Stimulated activated CD8-positive, alpha-beta memory T cell treated with anti-CD3 and anti-CD28 coated beads, Interleukin-7, amount 100 ng/mL, for 1 hour (primary cell): Measurements from ENCODE around the gene PDLIM5.
"Not testable (repeated sequence)": the region's sequence is repeated elsewhere in the genome, so short reads cannot be mapped to it uniquely, and the experiment has no call there.

Experiments used
- DNase-seq, 2 donors: peaks; one replicate each; pipeline ENCODE4 v3.0.0-alpha.2; 2020; ENCODE audit warnings: low read depth in 2 of 2

PDLIM5 gene

DNA sequence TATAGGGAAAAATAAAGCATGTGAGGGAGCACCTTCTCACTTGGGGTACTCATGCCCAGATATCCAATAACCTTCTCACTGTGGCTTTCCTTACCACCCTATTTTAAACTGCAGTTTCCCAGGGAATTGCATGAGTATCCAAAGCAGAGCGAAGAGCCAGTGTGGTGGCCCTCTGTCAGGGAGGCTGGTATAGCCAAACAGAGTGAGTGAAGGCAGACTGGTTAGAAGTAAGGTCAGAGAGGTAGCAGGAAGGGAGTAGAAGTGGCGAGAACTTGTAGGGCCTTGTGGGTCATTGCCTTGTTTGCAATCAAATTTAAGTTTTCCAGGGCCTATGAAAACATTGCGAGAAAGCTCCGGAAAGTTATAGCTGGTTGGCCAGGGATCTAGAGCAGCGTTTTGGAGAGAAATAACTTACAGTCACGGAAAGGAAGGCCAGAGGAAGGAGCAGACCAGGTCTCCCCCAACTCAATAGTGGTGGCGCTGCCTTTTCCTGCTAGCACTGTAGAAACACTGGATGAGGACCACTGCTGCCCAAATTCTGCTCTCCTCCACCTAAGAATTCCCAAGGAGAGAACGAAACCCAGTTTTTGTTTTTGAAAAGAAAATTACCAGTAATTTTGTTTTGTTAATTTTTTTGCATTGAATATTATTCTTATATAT, 77.2 kb downstream of the PDLIM5 start:
- DNase-seq, result no peak

DNA sequence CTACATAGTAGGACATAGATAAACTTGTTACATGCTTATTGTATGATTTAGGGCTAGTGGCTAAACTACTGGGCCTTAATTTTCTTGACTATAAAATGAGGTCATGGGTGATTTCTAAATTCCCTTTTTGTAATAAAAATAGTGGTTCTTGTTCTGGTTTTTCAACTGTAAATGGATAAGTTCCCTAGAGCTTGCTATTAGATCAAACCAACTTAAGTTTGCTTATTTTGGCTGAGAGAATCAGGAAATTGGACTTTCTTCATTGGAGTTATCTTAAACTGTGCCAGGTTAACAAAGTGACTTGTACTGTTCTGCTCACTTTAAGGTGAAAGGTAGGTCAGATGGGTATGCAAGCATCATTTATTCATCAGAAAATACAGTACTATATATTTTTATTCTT, 78.3 kb downstream of the PDLIM5 start:
- DNase-seq, result no peak

DNA sequence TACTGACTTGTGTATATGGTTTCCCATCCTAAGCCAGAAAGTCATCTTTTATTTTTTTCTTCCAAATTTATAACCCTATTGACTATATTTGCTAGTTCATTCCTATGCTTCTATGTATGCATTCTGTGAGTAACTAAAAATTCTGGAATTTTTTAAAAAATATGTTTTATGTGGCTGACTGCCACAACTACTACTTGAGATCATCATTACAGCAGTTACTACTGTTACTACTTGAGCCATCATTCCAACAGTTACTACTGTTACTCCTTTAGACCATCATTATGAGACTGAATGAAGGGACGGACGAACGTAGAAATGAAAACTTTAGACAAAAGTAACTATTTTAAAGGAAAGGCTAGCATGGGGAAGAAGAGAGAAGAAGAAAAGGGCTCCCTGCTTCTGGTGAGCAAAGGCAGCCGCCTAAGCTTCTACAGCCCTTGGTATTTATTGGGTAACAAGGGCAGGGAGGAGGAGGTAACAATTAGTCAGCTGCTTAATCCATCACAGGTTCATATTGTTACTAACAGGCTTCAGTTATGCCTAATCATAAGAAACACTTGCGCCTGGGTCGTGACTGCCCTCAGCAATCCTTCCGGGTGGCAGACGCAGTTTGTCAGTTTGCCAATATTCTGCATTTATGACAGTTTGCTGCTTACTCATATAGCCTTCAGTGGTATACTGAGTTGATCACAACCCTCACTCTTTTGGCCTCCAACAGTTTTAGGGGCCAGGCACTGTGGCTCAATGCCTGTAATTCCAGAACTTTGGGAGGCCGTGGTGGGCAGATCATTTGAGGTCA, 80.4 kb downstream of the PDLIM5 start:
- DNase-seq, result no peak

DNA sequence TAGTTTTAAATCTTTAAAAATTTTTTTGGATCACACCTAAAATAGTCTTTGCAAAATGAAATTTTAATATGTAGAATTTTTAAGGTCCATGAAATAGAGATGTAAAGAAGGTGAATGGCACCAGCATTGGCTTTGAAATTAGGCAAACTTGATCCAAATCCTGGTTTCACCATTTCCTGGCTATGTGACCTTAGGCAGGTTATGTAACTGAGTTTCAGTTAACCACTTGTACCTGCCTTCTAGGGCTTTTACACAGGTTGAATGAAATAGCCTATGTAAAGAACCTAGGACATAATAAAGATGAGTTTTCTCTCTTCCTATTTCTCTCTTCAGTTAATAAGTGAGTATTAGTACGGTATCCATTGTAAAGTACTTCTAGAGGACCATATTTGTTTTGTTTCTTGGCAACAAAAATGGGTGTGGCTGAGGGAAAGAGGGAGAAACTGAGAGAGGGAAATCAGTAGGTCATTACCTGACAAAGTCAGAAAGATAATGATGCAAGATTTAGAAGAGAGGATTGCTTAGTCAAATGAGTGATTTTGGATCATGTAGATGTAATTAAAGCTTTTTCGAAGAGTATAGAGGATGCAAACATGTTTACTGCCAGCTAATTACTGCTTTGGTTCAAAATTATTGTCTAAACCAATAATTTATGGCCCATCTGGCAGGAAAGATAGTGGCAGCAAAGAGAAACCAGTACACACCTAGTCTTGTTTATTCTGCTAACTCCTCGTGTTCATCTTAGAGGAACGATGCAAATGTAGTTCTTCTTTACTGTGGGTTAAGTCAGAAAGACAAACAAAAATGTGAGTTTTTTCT, 81.9 kb downstream of the PDLIM5 start:
- no peak for DNase-seq

DNA sequence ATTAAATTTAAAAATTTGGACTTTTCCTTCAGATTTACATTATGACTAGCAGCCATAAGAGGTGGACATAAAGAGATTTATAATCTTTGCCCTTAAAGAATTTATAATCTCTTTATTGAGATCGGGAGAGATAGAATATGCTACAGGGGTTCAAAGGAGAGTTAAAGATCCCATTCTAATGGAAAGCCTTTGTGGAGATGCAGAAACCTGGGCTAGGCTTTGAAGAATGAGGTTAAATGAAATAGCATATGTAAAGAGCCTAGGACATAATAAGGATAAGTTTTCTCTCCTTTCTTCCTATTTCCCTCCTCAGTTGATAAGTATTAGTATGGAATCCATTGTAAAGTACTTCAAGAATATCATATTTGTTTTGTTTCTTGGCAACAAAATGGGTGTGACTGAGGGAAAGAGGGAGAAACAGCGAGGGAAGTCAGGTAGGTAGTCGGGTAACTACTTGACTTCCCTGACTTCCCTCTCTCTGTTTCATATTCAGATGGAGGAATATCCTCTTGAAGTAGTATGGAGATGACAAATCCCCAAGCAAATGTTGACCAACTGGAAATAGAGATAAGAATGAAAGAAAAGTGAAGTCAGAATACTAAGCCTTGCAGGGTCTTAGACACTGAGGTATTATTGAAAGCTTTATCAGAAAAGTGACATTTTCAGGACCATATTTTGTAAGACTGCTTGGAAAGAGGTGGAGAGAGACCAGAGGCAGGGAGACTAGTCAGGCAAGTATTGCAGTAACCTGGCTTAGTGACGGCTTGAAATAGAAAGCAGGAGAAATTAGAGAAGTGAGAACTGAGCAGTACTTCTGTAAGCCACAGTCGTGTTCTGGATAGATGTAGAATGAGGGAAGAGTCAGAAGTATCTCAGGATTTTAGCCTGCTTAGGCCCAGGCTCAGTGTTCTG, 82.9 kb downstream of the PDLIM5 start:
- DNase-seq, result no peak

DNA sequence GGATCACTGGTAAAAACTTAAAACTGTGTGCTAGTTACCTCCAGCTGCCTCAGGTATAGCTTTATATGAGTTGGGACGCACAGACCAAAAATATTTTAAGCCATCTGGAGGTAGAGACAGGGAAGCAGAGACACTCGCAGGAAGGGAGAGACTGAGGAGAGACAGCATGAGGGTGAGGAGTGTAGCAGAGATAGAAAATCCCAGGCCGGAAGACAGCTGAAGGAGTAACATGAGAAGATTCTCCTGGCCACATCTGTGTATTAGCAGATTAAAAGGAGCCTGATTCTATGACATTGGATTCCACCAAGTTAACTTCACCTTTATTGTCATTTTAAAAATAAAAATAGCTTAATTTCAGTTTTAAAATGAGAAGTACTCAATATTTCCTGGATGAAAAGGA, 84.3 kb downstream of the PDLIM5 start:
- DNase-seq, result no peak

DNA sequence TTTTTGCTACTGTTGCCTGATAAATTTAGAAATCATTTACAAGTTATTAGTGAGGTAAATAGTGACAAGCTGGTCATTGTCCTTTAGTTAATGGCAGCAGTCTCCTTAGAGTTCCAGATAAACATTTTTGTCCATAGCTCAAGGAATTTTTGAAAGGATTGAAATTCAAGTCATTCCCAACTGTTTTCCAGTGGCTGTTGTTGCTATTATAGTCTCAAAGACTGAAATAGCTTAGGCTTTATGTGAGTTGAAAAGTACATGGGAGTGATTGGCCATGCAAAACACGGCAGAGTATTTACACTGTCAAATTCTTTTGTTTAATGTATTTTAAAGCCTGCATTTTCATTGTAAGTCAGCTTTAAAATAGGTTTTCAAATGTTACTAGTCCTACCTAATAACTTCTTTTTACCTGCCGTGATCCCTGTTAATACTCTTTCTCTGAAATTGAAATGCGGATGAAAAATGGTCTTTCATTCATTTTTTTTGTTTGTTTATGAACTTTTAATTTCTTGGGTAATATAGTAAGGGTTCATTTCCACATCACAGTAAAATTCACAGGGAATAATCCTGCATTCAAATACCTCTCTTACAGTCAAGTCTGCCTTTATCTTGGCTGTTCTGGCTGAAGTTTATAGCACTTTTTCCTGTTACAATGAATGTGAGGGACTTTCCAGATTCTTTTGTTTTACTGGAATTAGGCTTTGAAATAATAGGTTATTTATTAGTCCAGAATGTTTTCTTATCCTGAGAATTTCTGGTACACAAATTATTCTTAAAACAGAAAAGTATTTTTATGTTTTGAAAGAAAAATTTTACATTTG, 85.1 kb downstream of the PDLIM5 start:
- no peak for DNase-seq

DNA sequence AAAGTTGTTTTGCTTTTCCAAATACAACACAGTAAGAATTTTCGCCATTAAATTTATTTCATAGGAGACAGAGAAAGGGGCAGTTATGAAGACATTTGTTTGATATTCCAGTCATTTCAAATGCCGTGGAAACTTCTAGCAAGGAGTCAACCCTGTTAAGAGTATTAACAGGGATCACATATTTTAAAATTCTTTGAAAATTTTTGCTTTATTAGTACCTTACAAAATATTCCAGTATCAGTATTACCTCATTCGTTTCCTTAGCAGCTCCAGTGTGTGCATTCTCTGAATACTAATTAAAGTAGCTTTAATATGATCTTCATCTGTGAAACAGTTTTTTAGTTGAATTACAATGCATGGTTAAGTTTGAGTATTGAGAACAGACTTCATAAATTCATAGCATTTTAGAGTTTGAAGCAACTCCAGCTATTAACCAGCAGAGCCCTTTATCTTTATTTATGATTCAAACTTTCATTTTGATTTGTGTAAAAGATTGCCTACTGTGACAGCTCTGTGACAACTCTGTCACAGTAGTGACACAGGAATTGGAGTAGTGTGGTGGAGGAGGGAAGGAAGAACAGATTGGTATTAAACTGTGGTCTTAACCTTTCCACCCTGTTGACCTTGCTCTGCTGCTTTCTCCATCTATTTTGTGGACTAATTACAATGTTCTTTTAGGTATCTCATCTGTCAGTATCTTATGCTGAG, 86.3 kb downstream of the PDLIM5 start:
- no peak for DNase-seq

DNA sequence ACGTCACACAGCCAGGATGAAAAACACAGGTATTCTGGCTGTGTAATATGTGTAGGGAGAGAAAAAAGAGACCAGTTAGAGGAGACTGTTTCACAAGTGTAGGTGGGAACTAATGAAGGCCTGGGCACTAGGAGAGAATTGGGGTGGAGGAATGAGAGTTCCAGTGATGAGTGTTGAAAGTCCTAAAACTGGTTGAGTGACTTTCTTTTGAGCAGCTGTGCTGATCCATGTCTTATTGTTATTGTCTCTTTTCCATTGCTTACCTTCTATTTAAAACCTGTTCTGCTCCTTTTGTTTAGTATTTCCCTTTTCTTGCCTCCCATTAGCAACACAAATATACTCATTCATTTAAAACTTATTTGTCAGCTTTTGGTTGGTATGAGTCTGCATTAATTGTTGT, 88.7 kb downstream of the PDLIM5 start:
- DNase-seq, result no peak

DNA sequence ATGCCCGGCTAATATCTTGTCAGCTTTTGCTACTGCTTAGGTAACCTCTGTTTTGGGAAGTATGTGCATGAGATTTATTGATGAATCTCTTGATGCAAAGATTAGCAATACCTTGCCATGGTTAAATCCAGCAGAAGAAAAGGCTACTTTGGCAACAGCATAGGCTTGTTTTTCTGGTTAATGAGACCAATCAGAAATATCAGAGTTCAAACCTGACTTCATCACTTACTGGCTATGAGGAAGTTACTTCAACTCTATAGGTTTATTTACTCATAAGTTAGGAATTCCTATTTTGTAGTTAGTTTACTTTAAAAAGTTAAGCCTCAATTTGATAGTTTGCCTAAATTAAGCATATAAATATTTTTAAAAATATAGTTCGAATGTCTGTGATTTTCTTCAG, 93.1 kb downstream of the PDLIM5 start:
- no peak for DNase-seq

DNA sequence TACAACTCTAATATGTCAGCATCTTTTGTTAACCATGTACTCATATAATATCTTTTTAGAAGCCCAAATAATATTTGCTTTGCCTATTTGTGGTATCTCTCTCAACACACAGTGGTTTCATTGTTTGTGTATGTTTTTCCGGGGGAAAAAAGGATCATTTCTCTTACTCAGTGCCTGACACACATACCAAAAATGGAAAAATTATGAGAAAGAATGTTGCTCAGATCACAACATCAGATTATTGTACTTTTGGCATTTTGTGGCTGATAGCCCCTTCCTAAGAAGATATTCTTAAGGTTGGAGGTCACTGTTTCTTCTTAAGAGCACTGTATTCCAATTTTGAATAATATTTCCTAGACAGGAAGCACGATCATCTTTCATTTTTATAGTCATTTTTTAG, 93.6 kb downstream of the PDLIM5 start:
- DNase-seq, result no peak

DNA sequence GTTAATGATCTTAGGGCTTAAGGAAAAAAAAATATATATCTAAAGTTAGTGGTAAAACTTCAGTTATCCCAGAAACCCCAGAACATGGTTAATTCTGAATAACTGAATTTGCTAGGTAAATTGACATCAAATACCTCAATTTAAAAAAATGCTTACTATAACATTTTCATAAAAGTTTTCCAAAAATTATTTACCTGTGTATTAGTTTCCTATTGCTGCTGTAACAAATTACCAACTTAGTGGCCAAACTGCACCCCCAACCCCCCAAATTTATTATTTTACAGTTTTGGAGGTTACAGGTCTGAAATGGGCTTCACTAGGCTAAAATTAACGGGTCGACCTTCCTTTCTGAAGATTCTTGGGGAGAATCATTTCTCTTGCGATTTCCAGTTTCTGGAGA, 95.2 kb downstream of the PDLIM5 start:
- no peak for DNase-seq

DNA sequence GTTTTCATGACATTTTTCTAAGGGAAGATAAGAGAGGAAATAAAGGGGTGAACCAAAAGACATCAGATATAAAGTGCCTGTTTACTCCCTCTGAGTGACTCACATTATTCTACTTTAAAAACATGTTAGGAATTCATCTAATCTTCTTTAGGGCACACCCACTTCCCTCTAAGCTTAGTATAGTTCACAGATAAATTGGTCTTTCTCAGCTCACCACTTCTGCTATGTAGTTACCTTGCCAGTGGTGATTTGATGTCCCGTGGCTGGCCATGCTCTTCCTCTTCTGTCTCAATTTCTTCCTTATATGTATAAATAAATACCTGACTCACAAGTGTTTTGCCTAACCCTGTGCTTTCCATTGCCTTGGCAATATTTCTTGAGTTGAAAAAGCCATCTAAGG, 96.8 kb downstream of the PDLIM5 start:
- no peak for DNase-seq

DNA sequence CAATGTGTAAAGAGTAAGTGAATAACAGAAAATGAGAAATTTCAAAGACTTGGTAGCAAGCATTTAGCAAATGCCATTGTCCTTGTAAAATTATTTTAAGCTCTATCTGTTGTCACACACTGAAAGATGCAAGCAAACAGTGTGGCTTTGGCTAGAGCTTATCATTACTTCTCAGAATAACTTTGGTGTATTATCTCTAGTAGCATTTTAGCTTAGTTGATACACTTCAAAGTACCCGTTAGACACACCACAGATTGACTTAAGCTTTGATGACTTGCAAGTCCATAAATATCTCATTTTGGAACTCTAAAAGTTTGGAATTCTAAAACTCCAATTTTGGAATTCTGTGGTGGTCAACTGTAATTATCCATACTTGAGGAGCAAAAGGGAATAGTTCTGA, 98.6 kb downstream of the PDLIM5 start:
- DNase-seq, result no peak

DNA sequence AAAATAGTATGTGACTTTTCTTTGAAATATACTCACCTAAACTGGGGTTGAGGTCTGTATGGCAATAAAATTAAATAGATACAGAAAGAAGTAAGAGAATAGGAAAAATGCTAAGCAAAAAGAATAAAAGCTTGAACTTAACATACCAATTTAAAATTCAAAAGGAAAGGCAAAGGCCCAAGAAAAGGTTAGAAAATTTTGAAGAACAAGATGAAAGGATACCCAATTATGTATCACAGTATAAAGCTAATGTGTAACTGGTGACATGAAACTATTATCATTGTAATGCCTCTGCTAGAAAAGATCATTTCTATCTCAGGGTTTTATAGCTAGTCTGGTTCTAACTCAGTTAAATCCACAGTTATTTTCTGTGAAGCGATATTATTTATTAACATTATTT, 99.1 kb downstream of the PDLIM5 start:
- DNase-seq, result no peak

DNA sequence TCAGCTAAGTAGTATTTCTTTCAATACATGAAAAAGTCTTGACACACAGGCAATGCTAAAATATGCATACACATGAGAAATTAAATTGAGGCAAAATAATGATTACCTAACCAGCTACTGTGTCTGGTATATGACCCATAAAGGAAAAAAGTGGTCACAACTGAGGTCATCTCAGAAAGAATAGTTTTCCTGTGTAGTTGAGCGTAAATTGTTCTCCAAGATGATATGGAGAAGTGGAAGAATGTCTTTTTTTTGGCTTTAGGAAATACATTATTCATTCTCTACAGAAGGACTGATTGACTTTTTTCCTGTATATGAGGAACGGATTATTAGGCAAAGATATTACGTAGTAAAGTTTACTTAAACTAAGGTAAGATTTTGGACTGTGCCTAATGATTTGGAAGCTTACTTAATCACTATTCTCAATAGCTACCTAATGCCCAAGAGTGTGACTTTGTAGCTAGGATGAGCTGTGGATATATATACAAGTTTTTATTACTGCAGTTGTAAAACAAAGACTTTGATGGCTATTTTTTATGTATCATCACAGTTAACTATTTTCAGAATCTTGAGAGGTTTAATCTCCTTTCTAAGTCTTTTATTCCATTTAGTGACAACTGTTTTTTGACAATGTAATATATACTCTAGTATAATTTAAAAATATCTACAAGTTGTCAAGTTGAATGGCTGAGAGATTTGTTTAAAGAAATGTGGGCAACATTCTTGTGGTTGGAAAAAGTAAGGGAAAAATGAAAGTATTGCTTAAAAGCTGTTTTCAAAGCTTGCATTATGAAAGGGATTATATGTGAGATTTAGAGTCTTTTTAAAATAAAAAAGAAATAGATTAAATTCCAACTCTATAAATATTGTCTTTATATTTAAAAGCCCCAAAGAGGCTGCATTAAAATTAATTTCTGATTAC, 100.2 kb downstream of the PDLIM5 start:
- DNase-seq, result no peak

DNA sequence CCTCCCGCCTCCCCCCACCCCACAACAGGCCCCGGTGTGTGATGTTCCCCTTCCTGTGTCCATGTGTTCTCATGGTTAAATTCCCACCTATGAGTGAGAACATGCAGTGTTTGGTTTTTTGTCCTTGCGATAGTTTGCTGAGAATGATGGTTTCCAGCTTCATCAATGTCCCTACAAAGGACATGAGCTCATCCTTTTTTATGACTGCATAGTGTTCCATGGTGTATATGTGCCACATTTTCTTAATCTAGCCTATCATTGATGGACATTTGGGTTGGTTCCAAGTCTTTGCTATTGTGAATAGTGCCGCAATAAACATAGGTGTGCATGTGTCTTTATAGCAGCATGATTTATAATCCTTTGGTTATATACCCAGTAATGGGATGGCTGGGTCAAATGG, 104.3 kb downstream of the PDLIM5 start:
- not testable (repeated sequence) for DNase-seq

DNA sequence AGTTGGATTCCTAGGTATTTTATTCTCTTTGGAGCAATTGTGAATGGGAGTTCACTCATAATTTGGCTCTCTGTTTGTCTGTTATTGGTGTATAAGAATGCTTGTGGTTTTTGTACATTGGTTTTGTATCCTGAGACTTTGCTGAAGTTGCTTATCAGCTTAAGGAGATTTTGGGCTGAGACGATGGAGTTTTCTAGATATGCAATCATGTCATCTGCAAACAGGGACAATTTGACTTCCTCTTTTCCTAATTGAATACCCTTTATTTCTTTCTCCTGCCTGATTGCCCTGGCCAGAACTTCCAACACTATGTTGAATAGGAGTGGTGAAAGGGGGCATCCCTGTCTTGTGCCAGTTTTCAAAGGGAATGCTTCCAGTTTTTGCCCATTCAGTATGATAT, 105.9 kb downstream of the PDLIM5 start:
- not testable (repeated sequence) for DNase-seq

DNA sequence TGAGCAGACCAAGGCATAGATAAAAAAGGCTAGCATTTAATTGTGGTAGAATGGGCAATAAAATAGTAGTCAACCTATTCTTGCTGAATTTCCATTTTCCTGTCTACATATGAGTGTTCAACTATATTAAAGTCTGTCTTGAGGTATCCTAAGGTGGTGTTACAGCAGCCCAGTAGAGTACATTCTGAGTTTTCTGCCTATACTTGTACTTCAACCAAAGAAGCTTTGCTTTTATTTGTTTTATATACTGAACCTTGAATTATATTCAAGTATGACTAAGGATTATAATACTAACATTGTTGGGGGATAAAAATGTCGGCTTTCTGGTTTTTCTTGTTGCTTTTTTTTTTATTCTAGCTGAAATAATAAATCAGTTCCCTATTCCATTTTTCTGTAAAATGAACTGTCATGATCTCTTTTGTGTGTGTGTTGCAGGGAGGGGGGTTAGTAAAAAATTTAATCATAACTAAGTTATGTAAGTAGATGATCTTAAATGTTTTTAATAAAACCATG, 106.7 kb downstream of the PDLIM5 start:
- no peak for DNase-seq
